GM21526 (cell line): Measurements from ENCODE around the gene SGK1.

Source experiments
- ATAC-seq: cut with Tn5 transposase; IDR thresholded peaks from one replicate; pipeline ENCODE4 v1.9.1; 2021; ENCODE audit warnings: moderate library complexity; ENCODE audit not compliant: unreplicated experiment, low FRiP score

Gene SGK1

GRCh38 chr6:134317471-134318131, at the start of gene SGK1:
Gene SGK1 (minus strand): TSS chr6:134318112. CDS start chr6:134317460, 652 bp downstream.
- no peak for ATAC-seq

GRCh38 chr6:134363323-134364039, 45.6 kb upstream of the SGK1 start:
- no peak for ATAC-seq

GRCh38 chr6:134361011-134361410, 43.1 kb upstream of the SGK1 start:
- ATAC-seq: no peak

GRCh38 chr6:134359302-134359701, 41.4 kb upstream of the SGK1 start:
- ATAC-seq: no peak

GRCh38 chr6:134358320-134358719, 40.4 kb upstream of the SGK1 start:
- ATAC-seq: no peak

- no peak for ATAC-seq
These were observed 39.1 kb upstream of the SGK1 start for GRCh38 chr6:134357022-134357487.

GRCh38 chr6:134356405-134356804, 38.5 kb upstream of the SGK1 start:
- ATAC-seq: no peak

GRCh38 chr6:134352786-134353480, 35.0 kb upstream of the SGK1 start:
- ATAC-seq: no peak

GRCh38 chr6:134351615-134352474, 33.9 kb upstream of the SGK1 start:
- no peak for ATAC-seq

GRCh38 chr6:134347885-134348805, 30.2 kb upstream of the SGK1 start:
- no peak for ATAC-seq

GRCh38 chr6:134346932-134347545, 29.1 kb upstream of the SGK1 start:
- ATAC-seq: no peak

GRCh38 chr6:134345789-134346188, 27.9 kb upstream of the SGK1 start:
- no peak for ATAC-seq

- no peak for ATAC-seq
These were observed 25.2 kb upstream of the SGK1 start for GRCh38 chr6:134343066-134343465.

GRCh38 chr6:134341999-134342567, 24.2 kb upstream of the SGK1 start:
- ATAC-seq: no peak

GRCh38 chr6:134340179-134340975, 22.5 kb upstream of the SGK1 start:
- no peak for ATAC-seq

- ATAC-seq: no peak
These were observed 21.3 kb upstream of the SGK1 start for GRCh38 chr6:134339216-134339615.

GRCh38 chr6:134331256-134331655, 13.3 kb upstream of the SGK1 start:
- ATAC-seq: no peak

- no peak for ATAC-seq
These were observed 12.6 kb upstream of the SGK1 start for GRCh38 chr6:134330555-134330954.
